ENCODE results near the gene LPCAT2. TPM values are rescaled to one million over a fixed set of nuclear protein-coding genes. Genes with fewer than 3 reads are reported as not detected.

The LPCAT2 gene
- total and polyA plus RNA-seq, 7 donors, result 1.0 to 4.3 (median 2.1) TPM

DNA sequence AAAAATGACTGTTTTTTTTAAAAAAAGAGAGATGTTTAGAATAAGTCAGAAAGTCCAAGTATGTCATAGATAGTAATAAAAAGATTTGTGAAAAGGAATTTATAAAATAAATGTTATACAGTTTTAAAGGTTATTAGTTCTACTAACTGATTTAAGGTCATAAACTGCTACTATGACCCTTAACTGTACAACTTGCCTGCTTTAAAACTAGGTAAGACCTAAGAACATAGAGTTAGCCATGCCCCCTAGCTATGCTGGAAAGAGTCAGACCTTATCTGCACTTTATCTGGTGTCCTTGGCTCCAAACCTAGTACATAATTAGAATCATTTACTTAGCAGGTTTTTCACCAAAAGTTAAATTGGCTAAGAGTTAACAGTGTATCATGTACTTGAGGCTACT lies 123.4 kb downstream of the LPCAT2 start:
- DNase-seq (no peak), ATAC-seq (no peak)
- TF ChIP-seq, protein P1, sequence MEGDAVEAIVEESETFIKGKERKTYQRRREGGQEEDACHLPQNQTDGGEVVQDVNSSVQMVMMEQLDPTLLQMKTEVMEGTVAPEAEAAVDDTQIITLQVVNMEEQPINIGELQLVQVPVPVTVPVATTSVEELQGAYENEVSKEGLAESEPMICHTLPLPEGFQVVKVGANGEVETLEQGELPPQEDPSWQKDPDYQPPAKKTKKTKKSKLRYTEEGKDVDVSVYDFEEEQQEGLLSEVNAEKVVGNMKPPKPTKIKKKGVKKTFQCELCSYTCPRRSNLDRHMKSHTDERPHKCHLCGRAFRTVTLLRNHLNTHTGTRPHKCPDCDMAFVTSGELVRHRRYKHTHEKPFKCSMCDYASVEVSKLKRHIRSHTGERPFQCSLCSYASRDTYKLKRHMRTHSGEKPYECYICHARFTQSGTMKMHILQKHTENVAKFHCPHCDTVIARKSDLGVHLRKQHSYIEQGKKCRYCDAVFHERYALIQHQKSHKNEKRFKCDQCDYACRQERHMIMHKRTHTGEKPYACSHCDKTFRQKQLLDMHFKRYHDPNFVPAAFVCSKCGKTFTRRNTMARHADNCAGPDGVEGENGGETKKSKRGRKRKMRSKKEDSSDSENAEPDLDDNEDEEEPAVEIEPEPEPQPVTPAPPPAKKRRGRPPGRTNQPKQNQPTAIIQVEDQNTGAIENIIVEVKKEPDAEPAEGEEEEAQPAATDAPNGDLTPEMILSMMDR (IDR thresholded peaks at IDR 0.05), result no peak
- Histone ChIP-seq H3K36me3 (ENCODE audit: insufficient read depth in 1 of 2, low read depth in 1 of 2) (no peaks in the 10 kb centered on the region), H3K27ac (no peak overlapping the region), H3K9me3 (no peaks in the 10 kb centered on the region), H3K4me3 (no peak overlapping the region), H3K27me3 (ENCODE audit: insufficient read depth in 3 of 3, low read length in 2 of 3) (no peaks in the 10 kb centered on the region), H3K4me1 (no peaks in the 10 kb centered on the region)
- intact Hi-C loops (cut with DNase I), result no loop called here

DNA sequence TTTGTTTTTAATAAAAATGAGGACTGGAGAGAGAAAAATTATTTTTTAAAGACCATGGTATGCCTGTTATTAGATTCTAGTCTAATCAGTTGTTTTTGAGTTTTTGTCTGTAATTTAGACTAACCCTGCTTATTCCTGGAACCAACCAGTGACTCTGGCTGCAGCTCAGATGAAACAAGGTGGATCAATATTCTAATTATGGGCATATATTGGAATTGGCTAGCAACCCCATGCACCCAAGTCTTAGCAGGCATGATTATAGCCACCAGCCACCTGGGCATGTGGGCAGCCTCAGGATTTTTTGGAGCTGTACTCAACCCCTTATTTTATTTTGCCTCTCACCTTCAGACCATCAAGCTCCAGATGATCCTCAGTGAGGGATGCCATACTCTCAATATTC lies 125.3 kb downstream of the LPCAT2 start:
- TF ChIP-seq, protein P1 (IDR thresholded peaks at IDR 0.05), result no peak
- H3K27ac ChIP-seq, result no peak overlapping the region
- no peaks in the 10 kb centered on the region for H3K27me3 ChIP-seq (ENCODE audit: insufficient read depth in 3 of 3, low read length in 2 of 3)
- H3K4me3 ChIP-seq, result no peak overlapping the region
- no peaks in the 10 kb centered on the region for H3K36me3 ChIP-seq (ENCODE audit: insufficient read depth in 1 of 2, low read depth in 1 of 2)
- H3K9me3 ChIP-seq, result no peaks in the 10 kb centered on the region
- DNase-seq, result no peak
- H3K4me1 ChIP-seq, result no peaks in the 10 kb centered on the region
- intact Hi-C loops (cut with DNase I), result no loop called here
- no peak for ATAC-seq

Other genes with a start within 250 kb of the LPCAT2 start
- 1 to 10 TPM in 2 of 4 donors, under 1 TPM in 2; 0.32 to 2.1 (median 0.74) TPM for gene IRX6, start 184.9 kb upstream of the LPCAT2 start, total RNA-seq
- 1 to 10 TPM in 2 of 3 donors, under 1 TPM in 1; 0.46 to 6.1 (median 1.7) TPM for gene IRX6, start 184.9 kb upstream of the LPCAT2 start, polyA plus RNA-seq
- 10 to 100 TPM; 21.7 to 60.9 (median 38.6) TPM for gene MMP2, start 29.9 kb upstream of the LPCAT2 start, total RNA-seq
- gene MMP2, start 29.9 kb upstream of the LPCAT2 start, polyA plus RNA-seq, result 10 to 100 TPM; 16.0 to 23.2 (median 16.1) TPM
- gene CAPNS2, start 57.6 kb downstream of the LPCAT2 start, total RNA-seq, result under 1 TPM in 1 of 4 donors, not detected in 3; 0.38 TPM
- under 1 TPM in 1 of 3 donors, not detected in 2; 0.04 TPM for gene CAPNS2, start 57.6 kb downstream of the LPCAT2 start, polyA plus RNA-seq
- not detected for gene SLC6A2, start 146.9 kb downstream of the LPCAT2 start, total RNA-seq
- under 1 TPM in 1 of 3 donors, not detected in 2; 0.04 TPM for gene SLC6A2, start 146.9 kb downstream of the LPCAT2 start, polyA plus RNA-seq